ENCODE results near the gene SIGLEC7.
A peak's percentile ranks its signal among the peaks of the same experiment; 100 is the strongest.

The SIGLEC7 gene

DNA sequence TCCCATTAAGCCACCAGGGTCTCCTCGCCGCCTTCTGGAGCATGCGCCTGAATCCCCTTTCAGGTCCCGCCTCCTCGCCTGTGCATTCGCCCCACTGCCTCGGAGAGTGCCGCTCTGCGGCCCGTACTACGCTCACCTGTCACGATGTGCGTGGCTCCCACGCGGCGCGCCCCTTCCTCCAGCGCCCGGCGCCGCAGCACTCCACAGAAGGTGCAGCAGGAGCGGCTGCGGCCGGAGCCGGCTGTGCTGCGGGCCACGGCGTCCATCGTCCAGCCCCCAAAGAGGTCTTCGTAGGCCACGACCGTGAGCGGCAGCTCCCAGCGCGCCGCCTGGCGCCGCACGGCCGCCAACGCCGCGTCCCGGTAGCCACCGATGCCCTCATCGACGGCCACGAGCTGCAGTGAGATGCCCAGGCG lies 38.2 kb upstream of the SIGLEC7 start:
- in situ Hi-C loops (cut with HindIII; ENCODE audit: low pct_unique_long_range_greater_than_20kb, low sequenced_read_pairs): no loop called here
- no peak for TF ChIP-seq JUND (IDR thresholded peaks at IDR 0.05; ENCODE audit: low read depth)
- no peak for DNase-seq (ENCODE audit: low read depth in 1 of 2, low spot score in 1 of 2)

DNA sequence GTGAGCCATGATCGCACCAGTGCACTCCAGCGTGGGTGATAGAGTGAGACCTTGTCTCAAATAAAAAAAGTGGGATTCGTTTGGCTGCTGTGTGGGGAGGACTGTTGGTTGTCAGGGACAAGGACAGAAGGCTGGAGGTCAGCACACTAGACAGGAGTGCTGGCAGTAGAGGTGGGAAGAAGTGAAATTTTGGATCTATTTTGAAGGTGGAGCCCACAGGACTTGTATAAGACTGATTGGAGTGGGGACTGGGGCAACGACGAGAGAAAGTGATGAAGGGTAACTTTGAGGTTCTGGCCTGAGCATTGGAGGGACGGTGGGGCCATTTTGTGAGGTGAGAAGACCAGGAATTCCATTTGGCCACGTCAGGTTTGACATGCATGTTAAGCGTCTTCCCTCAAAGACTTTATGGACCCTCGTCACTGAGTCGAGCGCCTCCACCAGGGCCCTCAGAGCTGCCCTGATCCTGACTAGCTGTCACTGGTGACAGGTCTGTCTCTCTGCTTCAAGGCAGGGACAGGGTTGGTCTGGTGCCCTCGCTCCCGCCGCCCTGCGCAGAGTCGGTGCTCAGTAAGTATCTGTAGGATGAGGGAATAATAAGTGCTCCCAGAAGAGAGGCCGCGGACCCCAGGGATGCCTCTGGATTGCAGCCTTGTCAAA lies 34.6 kb upstream of the SIGLEC7 start:
- in situ Hi-C loops (cut with HindIII; ENCODE audit: low pct_unique_long_range_greater_than_20kb, low sequenced_read_pairs): no loop called here
- no peak for TF ChIP-seq JUND (IDR thresholded peaks at IDR 0.05; ENCODE audit: low read depth)
- DNase-seq (ENCODE audit: low read depth in 1 of 2, low spot score in 1 of 2): no peak

DNA sequence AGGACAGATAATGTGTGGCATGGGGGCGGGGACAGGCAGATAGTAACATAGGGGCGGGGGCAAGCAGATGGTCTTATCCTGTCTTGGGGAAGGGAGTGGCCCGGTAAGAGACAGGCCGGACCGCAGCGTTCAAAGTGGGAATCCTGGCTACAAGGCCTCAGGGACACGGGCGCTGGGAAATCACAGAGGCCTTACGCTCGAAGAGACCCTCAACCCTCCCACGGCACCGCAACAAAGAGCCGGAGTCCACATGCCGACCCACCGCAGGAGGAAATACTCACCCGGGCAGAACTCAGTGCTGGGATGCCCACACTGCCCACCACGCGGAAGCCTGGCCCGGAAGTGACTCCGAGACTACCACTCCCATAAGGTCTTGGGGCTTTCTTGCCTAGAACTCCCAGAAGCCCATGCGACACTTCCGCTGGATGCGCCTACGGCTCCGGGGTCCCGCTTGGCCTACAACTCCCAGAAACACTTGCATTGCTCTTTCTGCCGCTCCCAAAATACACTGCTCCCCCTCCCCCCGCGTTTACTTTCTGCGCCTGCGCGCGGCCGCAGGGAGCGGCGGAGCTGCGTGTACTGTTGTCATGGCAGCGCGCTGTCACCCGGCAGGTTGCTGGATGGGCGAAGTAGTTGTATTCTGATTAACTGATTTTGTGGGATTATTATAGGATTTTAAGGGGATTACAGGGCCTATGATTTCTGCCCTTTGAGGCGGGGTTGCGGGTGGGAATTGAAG lies 33.9 kb upstream of the SIGLEC7 start, which contains the start of gene CTU1:
Gene CTU1, minus strand, starts transcription at position 344 of the 739 bp plus-strand sequence. CDS start 3,840 bp downstream, outside the sequence.
- TF ChIP-seq JUND (IDR thresholded peaks at IDR 0.05; ENCODE audit: low read depth): no peak
- DNase-seq (ENCODE audit: low read depth in 1 of 2, low spot score in 1 of 2): peak; percentile 95 to 98
- in situ Hi-C loops (cut with HindIII; ENCODE audit: low pct_unique_long_range_greater_than_20kb, low sequenced_read_pairs): no loop called here

DNA sequence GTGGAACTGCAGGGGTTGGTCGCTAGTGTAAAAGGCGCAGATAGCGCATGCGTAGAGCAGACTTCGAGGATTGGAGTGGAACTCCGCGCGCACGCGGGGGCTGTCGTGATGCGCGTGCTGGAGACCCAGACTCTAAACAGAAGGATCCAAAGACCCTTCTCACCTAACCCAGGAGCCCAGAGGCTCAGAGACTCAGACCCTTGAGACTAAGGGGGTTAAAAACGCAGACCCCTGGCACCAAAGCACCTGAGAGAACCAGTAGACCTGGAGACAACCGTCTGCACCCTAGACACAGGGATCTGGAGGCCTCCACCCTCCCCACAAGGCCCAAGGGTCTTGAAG lies 33.3 kb upstream of the SIGLEC7 start:
- DNase-seq (ENCODE audit: low read depth in 1 of 2, low spot score in 1 of 2): peak in 1 of 2 experiments; percentile 59
- in situ Hi-C loops (cut with HindIII; ENCODE audit: low pct_unique_long_range_greater_than_20kb, low sequenced_read_pairs): no loop called here
- TF ChIP-seq JUND (IDR thresholded peaks at IDR 0.05; ENCODE audit: low read depth): no peak

DNA sequence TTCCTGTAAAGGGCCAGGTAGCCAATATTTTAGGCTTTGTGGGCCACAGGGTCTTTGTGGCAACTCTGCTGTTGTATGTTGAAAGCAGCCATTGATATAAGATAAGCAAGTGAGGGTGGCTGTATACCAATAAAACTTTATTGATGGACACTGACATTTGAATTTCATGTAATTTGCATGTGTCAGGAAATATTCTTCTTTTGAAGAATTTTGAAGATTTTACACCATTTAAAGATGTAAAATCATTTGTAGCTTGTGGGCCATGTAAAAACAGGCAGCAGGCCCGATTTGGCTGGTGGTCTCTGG lies 31.5 kb upstream of the SIGLEC7 start:
- in situ Hi-C loops (cut with HindIII; ENCODE audit: low pct_unique_long_range_greater_than_20kb, low sequenced_read_pairs): no loop called here
- no peak for TF ChIP-seq JUND (IDR thresholded peaks at IDR 0.05; ENCODE audit: low read depth)
- DNase-seq (ENCODE audit: low read depth in 1 of 2, low spot score in 1 of 2): no peak

DNA sequence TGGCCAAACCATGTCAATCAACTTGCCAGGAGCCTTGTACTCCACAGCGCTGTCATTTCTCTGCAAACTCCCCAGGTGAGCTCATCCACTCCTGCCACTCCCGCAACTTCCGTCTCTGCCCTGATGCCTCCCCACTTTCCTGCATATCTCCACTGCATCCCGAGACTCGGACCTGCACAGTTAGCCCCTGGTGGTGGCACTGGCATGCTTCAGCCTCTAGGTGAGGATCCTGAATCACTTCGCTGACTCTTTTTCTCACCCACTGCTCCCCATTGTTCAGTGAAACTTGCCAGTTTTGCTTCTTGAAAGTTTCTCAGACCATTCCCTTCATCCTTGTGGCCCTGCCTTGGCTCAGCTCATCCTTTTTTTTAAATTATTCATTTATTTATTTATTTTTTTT lies 30.5 kb upstream of the SIGLEC7 start:
- no peak for TF ChIP-seq JUND (IDR thresholded peaks at IDR 0.05; ENCODE audit: low read depth)
- in situ Hi-C loops (cut with HindIII; ENCODE audit: low pct_unique_long_range_greater_than_20kb, low sequenced_read_pairs): no loop called here
- peak in 1 of 2 experiments; percentile 32 for DNase-seq (ENCODE audit: low read depth in 1 of 2, low spot score in 1 of 2)

DNA sequence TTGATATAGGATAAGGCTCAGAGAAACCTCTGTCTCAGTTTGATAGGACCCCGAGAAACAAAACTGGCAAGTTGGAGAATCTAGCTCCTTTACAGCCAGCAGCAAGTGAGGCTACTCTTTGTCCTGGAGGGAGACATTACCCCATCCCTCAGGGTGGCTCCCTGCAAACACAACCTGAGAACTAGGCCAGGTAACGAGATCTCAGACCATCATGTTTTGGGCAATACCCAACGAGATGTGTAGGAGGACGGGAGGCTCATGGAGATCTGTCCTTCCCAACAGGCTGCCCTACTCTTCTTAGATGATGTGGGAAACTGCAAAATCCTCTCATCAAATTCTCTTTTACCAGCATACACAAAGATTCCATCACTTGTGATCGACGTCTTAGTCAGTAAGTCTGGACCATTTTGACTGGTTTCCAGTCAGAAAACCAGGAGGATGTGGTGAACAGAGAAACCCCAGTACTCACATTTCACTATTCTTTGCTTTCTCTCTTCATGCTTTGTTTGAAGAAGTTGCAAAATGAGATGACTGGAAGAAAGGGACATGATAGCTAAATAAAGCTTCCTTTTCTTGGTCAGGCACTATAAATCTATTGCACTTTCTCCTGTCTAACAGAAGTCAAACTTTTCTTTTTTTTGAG lies 27.9 kb upstream of the SIGLEC7 start:
- TF ChIP-seq JUND (IDR thresholded peaks at IDR 0.05; ENCODE audit: low read depth): no peak
- no peak for DNase-seq (ENCODE audit: low read depth in 1 of 2, low spot score in 1 of 2)
- in situ Hi-C loops (cut with HindIII; ENCODE audit: low pct_unique_long_range_greater_than_20kb, low sequenced_read_pairs): no loop called here

DNA sequence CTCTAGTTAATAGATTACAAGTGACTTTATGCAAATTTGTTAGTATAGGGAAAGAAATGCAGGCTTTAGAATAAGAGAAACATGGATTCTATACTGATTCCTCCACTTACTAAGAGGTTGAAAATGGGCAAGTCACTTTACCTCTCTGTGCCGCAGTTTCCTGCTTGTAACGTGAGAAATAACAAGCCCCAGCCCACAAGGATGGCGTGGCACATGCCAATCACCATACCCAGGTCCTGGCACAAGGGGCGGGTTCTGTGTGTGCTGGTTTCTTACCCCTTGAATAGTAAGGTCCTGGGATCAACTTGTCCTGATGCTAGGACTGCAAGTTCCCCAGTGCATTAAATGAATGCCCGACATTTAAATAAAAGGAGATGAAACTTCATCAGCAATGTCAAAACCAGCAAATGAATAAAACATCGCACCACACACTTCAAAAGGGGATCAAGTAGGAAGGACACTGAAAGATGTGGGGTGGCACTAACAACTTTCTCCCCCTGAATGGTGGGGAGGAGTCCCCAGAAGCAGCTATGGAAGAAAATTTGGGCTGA lies 25.3 kb upstream of the SIGLEC7 start:
- in situ Hi-C loops (cut with HindIII; ENCODE audit: low pct_unique_long_range_greater_than_20kb, low sequenced_read_pairs): no loop called here
- no peak for DNase-seq (ENCODE audit: low read depth in 1 of 2, low spot score in 1 of 2)
- no peak for TF ChIP-seq JUND (IDR thresholded peaks at IDR 0.05; ENCODE audit: low read depth)

DNA sequence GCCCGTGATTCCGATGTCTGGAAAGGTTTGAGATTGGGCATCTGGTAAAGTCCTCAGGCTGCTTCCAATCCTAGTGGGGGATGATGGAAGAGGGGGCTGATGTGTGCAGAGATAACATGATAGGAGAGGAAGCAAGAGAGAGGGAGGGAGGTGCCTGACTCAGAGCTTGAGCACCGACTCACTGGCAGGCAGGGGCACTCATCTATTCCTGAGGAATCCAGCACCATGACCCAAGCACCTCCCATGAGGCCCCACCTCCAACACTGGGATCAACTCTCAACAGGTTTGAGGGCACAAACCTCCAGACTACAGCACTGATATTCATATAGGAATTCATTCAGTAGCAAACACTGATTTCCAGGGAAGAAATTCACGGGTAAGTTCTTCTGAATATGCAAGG lies 23.0 kb upstream of the SIGLEC7 start:
- TF ChIP-seq JUND (IDR thresholded peaks at IDR 0.05; ENCODE audit: low read depth): no peak
- no peak for DNase-seq (ENCODE audit: low read depth in 1 of 2, low spot score in 1 of 2)
- in situ Hi-C loops (cut with HindIII; ENCODE audit: low pct_unique_long_range_greater_than_20kb, low sequenced_read_pairs): no loop called here

DNA sequence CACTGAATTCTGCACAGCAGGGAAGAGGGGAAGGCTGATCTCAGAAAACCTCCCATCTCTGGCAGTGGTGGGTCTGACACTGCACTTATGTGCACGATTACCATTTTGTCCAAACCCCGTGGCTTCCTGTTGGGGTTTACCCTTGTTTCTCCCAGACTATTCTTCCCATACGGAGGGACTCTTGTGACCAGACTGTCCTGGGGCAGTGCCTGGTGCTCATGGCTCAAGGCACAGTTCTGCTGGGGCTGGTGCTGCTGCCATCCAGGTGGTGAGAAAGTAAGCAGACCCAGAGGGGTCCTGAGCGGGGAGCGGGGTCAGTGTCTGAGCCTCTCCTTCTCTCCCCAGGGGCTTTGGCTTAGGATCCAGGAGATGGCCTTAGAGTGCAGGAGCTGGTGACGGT lies 22.5 kb upstream of the SIGLEC7 start:
- DNase-seq (ENCODE audit: low read depth in 1 of 2, low spot score in 1 of 2): no peak
- no peak for TF ChIP-seq JUND (IDR thresholded peaks at IDR 0.05; ENCODE audit: low read depth)

DNA sequence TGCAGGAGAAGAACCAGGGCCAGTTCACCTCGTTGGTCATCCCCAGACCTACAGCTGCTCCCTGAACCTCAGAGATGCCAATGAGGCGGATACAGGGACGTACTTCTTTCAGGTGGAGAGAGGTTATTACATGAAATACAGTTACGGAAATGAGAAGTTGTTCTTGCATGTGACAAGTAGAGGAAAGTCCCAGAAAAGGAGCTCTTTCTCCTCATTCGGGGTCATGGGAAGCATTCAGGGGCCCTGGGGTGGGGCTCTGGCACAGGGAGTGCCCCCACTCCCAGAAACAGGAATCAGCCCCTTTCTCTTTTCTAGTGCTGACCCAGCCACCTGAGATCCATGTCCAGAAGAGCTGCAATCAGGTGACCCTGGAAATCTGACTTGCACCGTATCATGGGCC lies 21.9 kb upstream of the SIGLEC7 start:
- in situ Hi-C loops (cut with HindIII; ENCODE audit: low pct_unique_long_range_greater_than_20kb, low sequenced_read_pairs): no loop called here
- no peak for DNase-seq (ENCODE audit: low read depth in 1 of 2, low spot score in 1 of 2)
- no peak for TF ChIP-seq JUND (IDR thresholded peaks at IDR 0.05; ENCODE audit: low read depth)

More for the DNA sequence above, 22.5 kb upstream of the SIGLEC7 start:
- in situ Hi-C loops (cut with HindIII; ENCODE audit: low pct_unique_long_range_greater_than_20kb, low sequenced_read_pairs): no loop called here

DNA sequence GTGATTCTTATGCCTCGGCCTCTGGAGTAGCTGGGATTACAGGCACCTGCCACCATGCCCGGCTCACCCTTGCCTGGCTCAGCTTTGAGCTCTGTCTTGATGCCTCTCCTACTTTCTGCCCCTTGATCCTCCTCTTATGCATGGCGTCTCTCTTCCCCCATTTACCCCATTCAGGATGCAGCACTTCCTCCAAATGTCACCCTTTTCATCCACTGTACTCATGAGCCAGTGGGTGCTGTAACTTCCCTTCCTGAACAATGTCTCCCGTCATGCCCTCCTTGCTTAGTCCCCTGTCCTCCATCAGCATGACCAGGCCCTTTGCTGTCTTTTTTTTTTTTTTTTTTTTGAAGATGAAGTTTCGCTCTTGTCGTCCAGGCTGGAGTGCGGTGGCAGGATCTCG lies 20.8 kb upstream of the SIGLEC7 start:
- DNase-seq (ENCODE audit: low read depth in 1 of 2, low spot score in 1 of 2): no peak
- in situ Hi-C loops (cut with HindIII; ENCODE audit: low pct_unique_long_range_greater_than_20kb, low sequenced_read_pairs): no loop called here
- no peak for TF ChIP-seq JUND (IDR thresholded peaks at IDR 0.05; ENCODE audit: low read depth)
